GM10266 (cell line): ENCODE measurements around the gene ARAP3.
A peak's percentile ranks its signal among the peaks of the same experiment; 100 is the strongest.

Source experiments
- DNase-seq: peaks from one replicate; pipeline ENCODE4 v3.0.0; 2012; ENCODE audit errors: extremely low spot score
- CTCF ChIP-seq: IDR thresholded peaks from 2 replicates; pipeline ENCODE4 v1.5.1; 2012; ENCODE audit warnings: mild to moderate bottlenecking, low read depth; ENCODE audit not compliant: control insufficient read depth, insufficient read depth; ENCODE audit errors: missing control alignments

ARAP3 gene

DNA sequence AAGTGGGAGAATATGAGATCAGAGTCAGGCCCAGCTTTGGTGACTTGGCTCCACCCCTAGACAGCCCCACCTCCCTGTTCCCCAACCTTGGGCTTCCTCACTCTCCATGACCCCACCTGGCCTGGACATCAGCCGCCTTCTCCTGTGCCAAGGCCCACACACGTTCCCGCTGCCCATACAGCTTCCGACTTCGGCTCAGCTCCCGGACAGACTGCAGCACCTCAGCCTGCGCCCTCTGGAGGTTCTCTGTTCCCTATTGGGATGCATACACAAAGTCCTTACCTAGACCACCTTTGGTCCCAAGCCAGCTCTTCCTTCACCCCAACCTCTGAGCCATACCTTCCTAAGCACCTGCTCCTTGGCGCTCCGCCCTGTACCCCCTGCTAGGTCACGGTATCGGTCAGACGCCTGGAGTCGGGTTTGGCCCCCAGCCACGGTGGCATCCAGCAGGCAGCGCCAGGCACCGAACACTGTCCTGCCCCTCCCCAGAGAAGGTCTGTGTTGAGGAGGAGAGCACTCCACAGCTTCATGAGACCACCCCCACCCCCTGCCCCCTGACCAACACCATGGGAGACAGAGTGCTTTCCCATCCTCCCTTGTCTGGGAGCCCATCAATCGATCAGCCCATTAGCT is 32.9 kb downstream of the ARAP3 start:
- no peak for DNase-seq
- TF ChIP-seq CTCF: no peak

DNA sequence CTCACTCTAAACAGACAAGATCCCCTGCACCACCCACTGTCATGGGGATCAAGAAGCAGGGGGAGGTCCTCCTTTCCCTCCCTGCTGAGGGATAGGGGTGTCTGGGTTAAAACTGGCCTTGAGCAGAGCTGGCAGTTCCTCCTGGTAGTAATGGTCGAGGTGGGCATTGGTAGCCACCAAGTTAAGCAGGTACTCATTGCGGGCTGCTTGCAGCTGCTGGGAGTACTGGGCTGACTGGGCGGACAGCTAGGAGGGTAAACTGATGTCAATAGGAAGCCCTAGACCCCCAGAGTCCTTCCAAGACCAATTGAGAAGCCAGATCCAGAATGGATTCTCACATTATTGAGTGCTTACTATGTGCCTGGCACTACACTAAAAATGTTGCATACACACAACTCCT is 34.2 kb downstream of the ARAP3 start:
- DNase-seq: no peak
- TF ChIP-seq CTCF: no peak

DNA sequence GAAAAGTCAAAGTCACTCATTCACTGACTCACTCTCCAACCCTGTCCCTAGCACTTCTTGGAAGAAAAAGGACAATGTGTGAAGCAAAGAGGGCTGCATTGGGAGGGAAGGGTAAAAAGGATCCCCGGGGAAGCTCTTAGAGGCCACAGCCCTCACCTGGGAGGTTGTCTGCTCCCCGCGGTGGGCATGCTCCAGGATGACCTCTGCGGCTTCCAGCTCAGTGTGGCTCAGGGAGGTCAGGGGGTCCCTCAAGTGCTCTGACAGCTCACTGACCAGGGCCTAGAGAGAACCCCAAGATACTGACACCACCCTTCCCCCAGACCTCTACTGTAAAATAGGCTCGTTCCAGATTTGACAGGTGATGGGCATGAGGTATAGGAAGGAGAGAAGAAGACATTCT is 34.8 kb downstream of the ARAP3 start:
- TF ChIP-seq CTCF: no peak
- DNase-seq: no peak

DNA sequence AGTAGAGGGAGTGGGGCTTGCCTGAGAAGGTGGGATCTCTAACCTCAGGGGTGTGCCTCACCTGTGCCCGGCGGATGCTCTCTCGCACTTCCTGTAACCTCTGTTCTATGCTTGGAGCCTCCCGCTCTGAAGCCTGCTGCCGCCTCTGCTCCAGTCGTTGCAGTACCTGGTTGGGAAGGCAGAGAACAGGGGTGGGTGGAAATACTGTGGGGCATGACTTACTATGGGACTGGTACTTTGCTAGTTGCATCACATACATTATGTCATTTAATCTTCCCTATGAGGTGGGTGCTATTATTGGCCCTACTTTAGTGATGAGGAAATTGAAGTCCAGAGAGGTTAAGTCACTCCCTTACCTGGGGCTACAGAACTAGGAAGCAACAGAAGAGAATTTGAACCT is 36.0 kb downstream of the ARAP3 start:
- no peak for DNase-seq
- no peak for TF ChIP-seq CTCF

- DNase-seq: peak; percentile 58
- no peak for TF ChIP-seq CTCF
Measured at GRCh38 chr5:141641634-141642267, 40.3 kb downstream of the ARAP3 start.

- no peak for TF ChIP-seq CTCF
- DNase-seq: no peak
Measured at GRCh38 chr5:141640698-141641097, 41.3 kb downstream of the ARAP3 start.

DNA sequence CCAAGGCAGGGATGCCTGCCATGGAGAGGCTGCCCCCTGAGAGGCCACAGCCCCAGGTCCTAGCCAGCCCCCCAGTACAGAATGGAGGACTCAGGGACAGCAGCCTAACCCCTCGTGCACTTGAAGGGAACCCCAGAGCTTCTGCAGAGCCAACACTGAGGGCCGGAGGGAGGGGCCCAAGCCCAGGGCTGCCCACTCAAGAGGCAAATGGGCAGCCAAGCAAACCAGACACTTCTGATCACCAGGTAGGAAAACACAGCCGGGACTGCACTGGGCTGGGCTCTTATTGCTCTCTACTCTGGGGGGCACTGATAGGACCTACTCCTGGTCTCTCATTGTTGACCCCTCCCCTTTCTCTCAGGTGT is 42.0 kb downstream of the ARAP3 start:
- no peak for DNase-seq
- no peak for TF ChIP-seq CTCF
